GM19468 (cell line): Measurements from ENCODE around the gene UMODL1.

Source experiments
- ATAC-seq: cut with Tn5 transposase; IDR thresholded peaks from one replicate; pipeline ENCODE4 v1.9.1; 2021; ENCODE audit warnings: mild to moderate bottlenecking, moderate library complexity, moderate number of reproducible peaks; ENCODE audit not compliant: unreplicated experiment; ENCODE audit errors: extremely low read depth

Gene UMODL1

DNA sequence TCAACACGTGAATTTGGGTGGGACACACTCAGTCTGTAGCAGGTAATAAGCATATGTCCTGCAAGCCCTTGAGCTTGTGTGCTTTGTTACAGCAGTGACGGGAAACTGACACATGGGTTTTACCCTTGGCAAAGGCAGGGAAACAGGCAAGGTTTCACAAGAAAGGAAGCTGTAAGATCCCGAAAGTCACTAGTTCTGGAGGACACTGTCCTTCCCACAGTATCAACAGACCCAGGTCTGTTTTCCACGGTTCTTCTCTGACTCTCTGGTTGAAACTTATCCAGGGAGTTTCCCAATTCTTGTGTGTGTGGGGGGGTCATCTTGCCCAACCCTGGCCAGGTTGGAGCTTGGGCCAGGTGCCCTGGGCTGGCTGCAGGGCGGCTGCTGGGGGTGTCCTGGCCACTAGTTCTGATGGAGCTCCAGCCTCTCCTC is 31.6 kb upstream of the UMODL1 start:
- ATAC-seq: no peak

DNA sequence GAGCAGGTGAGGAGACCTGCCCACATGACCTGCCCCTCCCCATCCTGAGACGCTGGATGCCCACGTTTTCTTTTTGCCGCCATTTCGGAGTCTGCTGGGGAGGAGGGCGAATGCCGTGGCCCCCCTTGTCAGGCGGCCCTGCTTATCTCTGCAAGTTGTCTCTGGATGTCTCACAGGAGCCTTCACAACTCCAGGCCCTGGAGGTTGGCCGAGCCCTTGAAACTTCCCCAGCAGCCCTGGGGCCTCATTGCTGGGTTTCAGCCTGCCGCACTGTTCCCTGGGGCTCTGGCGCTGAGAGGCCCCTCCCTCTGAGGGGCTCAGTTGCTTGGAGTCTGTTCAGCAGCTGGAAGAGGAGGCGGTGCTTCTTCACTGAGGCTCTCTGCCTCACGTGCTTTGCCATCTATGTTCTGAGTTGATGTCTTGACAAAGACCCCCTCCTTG is 31.2 kb upstream of the UMODL1 start:
- no peak for ATAC-seq

DNA sequence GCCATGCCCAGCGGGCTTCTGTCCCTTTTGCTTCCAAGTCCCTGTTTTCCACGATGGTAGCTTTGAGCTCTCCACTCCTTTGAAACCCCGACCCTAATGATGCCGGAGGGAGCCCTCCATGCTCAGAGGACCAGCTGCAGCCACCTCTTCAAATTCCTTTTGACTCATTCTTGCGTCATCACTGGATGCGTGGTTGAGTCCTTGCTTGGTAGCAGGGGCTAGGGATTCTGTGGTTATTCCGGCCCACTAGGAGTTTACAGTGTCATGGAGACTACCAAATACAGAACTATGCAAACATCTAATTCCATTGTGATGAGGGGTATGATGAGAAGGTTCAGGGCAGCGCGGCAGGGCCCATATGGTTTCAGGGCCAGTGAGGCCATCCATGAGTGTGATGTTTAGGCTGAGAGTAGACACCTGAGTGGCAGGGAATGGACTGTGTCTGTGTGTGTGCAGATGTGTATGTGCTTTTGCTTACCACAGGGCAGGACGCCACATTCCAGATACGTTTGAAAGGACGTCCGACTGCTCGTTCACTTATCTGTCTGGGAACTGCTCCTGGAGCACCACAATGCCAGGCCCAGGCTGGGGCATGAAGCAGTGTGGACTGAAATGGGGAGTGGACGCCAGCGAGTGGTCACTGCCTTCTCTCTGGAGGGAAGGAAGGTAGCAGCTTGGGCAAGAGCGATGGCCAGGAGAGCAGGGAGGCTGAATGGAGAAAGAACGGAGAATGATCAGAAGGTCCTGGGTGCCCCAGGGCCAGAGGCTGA is 30.5 kb upstream of the UMODL1 start:
- no peak for ATAC-seq

DNA sequence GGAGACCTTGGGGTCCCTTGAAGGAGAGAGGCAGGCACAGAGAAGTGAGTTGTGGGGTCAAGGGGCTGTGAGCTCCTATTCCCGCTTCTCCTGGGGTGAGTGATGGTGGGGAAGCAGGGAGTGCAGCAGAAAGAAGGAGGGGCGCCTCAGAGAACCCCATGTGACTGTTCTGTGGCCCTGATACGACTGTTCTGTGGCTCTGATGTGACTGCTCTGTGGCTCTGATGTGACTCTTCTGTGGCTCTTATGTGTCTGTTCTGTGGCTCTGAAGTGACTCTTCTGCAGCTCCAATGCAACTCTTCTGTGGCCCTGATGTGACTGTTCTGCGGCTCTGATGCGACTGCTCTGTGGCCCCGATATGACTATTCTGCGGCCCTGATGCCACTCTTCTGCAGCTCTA is 29.9 kb upstream of the UMODL1 start:
- ATAC-seq: no peak

DNA sequence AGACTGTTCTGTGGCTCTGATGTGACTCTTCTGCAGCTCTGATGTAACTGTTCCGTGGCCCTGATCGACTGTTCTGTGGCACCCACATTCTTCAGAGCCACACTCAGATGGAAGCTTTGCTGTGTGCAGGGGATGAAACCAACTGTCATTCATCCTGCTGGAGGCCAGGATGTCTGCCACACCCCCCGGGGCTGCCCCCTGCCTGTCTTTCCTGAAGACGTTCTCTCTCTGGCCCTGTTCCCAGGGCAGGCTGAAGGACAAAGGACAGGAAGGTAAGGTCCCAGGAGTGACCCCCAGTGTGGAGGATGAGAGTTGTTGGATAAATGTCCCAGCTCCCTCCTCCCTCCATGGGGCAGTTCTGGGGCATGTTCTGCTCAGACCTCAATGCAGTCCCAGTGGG is 29.4 kb upstream of the UMODL1 start:
- no peak for ATAC-seq

DNA sequence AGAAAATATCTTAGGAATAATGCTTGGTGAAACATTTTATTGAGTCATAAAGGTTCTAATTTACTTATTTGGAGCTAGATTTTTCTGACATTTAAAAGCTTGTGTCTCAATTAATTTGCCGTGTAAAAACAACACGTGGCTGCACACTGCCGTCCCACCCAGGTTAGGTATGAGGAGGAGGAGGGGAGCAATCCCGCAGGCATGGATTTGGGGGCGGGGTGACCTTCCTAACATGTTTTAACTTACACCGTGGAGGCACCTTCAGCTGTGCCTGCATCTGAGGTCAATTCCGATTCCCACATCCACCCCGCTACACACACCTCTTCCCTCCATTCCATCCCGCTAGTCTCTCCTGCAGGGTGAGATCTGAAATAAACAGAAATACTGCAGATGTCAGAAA is 28.5 kb upstream of the UMODL1 start:
- ATAC-seq: no peak

DNA sequence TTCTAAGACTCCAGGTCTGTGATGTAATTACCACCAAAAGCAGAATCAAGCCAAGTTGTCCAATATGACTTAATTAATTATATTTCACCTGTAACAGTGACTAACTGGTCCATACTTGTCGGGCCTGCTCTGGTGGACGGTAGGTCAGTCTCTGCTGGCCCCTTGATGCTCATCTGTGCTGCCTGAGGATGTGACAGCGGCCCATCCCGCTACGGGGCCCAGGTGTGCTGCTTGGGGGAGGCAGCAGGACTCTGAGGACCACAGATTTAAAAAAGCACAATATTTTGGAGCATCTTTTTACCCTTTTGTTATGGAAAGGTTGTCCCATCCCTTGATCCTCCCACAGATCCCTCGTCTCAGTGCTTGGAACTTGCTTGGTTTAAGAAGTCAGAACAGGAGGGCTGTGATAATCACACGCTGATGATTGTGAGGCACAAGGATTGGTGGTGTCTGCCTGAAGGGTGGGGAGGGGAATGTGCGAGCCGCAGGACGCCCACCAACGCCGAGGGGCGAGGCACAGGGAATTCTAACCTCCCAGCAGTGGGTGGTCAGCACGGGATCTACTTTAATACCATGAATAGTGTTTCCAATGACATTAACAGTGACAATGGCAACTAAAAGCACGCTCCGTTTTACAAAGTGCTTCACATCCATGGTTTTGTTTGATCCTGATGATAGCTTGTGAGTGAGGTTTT is 27.8 kb upstream of the UMODL1 start:
- no peak for ATAC-seq

DNA sequence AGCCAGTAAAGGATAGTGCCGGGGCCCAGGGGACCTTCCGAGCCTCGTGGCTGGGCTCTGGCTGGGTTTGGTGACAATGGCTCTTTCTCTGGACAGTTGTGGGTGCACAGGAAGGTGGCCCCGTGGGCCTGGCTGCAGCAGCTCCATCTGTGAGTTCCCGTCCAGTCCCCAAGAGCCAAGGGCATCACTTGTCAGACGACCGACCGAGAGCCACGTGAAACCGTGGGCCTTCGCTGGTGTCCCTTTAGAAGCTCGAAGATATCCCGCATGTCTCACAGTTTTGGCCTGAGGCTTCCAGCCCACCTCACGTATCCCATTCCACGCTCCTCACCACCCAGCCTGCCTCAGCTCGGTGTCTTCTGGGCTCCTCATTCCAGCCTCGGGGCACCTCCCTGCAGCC is 27.2 kb upstream of the UMODL1 start:
- ATAC-seq: no peak

DNA sequence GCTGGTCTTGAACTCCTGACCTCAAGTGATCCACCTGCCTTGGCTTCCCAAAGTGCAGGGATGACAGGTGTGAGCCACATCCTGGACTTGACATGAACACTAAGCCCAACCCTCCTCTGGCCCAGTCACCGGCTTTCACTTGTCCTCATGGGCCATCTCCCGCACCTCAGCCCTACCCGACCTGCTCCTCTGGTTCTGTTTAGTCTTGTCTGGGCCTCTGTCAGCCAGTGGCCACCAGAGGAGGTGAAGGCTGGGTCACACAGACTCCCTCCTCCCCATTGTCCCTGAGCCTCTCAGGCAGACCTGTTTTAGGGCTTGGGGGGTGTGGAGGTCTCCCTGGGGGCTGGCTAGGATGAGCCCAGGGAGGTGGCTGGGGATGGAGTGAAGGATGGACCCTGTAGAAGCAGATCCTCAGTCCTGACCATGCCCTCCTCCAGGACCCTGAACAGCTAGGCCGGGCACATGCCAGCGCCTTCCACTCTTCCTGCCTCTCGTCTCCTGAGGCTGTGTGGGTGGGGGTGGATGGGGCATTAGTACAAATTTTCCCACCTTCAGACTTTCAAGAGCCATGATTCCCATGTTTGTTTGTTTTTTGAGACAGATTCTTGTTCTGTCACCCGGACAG is 26.1 kb upstream of the UMODL1 start:
- no peak for ATAC-seq

DNA sequence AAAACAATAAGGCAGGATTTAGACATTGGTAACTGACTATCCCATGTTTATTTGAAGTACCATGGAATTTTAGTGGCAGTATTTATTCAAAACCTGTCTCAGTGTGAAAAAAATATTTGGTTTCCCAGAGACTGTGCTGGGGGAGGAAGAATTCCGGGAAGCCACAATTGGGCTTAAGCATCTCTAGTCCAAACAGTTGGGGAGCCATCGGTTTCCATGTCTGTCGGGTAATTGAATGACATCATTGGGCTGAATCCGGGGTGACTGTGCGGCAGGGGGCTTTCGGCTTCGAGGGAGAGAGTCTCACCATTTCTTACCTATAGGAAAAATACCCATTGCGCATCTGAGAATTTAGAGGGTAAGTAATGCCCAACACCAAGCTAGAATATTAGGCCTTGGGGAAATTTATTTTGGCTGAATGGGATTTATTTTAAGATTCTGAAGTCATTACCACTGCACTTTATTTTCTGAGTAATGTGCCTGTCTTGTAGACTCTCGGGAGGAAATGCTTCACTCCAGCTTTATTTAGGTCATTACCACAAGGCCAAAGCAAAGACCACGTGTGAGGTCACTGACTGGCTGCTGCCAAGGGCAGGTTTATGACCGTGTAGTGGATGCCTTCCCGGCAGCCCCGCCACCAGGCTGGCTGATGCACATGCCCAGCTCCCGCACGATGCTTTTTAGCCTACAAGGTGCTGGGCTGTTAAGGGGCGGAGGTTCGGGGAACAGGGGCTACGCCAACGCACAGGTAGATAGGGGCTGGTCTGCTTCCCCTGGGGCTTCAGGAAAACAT is 23.1 kb upstream of the UMODL1 start:
- ATAC-seq: no peak

DNA sequence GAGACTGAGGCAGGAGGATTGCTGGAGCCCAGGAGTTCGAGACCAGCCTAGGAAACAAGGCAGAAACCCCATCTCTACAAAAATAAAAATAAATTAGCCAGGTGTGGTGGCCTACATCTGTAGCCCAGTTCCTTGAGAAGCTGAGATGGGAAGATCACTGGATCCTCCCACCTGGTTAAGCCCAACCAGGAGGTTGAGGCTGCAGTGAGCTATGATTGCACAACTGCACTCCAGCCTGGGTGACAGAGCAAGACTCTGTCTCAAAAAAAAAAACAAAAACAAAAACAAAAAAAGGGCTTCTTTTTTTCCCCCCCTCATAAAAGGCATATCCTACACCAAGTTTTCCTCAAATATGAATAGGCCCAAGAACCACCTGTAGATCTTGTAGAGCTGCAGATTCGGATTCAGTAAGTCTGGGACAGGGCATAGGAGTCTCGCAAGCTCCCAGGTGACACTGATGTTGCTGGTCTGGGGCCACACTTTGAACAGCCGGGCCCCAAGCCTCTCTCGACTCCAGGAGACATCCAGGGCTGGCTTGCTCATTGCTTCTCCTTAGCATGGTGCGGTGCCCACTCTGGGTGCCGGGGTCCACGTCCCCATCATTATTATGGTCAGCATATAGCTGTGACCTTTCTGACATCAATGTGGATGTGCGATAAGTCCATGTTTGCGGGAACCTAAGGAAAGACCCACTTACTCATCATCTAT is 22.1 kb upstream of the UMODL1 start:
- ATAC-seq: no peak

DNA sequence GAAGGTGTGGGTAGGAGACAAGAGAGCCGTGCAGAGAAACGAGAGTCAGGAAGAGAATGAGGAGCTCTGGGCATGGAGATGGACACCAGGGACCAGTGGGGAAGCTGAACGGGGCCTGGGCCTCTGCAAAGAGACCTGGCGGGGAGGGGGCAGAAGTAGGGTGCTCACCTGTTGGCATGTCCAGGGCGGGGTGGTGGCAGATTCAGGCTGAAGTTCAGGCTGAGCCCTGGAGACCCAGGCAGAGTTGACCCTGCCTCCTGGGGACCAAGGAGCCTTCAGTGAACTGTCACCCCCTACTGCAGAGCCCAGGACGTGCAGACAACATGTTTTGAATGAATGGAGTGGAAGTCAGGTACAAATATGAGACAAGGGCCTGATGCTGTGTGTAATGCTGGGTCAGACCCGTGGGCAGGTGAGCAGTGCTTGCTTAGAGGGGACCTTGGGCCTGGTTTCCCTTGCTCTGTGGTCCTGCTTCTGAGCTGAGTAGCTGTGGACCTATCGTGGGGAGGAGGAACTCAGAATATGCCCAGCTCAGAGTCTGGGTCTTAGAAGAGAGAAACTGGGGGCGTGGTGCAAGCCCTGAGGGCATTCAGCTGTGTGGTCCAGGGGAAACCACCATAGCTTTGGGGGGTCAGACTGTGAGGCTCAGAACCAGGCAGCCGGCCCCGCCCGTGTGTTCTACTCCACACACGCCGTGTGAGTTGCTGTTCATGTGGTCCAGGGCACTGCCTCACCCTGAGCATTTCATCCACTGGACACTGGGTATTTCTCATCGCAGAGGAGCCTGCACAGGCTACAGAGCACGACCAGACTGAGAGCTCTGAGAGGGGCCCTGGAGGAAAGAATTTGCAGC is 21.3 kb upstream of the UMODL1 start:
- ATAC-seq: no peak

DNA sequence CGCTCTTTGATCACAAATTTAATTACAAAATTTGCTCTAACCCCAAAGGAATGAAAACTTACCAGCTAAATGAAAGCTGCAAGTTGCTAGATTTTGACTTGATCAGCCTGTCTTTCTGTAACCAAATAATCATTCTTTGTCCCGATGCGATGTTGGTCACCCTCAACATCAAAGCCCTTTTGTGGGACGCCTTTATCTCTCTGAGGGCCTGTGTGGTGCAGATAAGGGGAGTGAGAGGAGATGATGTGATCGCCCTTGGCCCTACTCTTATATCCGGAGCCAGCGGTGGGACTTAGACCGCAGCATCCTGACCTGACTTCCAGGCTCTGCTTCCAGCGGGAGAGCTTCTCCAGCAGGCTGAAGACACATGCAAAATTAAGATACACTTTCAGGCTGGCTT is 19.3 kb upstream of the UMODL1 start:
- ATAC-seq: no peak

DNA sequence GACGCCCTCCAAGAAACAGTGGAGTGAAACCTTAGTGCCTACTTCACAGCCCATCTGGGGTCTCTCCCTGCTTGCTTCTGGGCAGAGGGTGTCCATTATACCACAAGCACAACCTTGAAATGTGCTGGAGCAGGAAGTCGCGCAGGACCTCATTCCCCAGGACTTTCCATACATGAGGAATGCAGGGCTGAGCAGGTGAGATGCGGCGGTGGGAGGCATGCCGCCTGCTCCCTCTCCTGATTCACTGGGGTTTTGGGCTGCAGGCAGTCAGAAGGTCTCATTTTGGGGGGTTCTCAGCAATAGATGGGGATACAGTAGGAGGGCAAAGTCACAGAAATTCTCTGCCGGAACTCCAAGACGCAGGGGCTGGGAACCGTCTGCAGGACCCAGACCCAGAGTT is 15.7 kb upstream of the UMODL1 start:
- ATAC-seq: no peak

DNA sequence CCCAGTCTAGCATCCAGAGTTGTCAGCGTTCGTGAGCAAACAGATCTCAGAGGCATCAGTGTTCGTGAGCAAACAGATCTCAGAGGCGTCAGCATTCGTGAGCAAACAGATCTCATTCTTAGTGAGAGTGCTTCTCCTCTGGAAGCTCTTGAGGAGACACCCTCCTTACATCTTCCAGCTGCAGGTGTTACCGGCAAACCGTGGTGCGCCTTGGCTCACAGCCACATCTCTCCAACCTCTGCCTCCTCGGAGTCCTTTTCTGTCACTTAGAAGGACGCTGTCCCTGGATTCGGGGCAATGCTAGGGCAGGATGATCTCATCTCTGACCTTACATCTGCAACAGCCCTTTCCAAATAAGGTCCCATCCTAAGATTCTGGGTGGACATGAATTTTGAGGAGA is 14.6 kb upstream of the UMODL1 start:
- ATAC-seq: no peak

DNA sequence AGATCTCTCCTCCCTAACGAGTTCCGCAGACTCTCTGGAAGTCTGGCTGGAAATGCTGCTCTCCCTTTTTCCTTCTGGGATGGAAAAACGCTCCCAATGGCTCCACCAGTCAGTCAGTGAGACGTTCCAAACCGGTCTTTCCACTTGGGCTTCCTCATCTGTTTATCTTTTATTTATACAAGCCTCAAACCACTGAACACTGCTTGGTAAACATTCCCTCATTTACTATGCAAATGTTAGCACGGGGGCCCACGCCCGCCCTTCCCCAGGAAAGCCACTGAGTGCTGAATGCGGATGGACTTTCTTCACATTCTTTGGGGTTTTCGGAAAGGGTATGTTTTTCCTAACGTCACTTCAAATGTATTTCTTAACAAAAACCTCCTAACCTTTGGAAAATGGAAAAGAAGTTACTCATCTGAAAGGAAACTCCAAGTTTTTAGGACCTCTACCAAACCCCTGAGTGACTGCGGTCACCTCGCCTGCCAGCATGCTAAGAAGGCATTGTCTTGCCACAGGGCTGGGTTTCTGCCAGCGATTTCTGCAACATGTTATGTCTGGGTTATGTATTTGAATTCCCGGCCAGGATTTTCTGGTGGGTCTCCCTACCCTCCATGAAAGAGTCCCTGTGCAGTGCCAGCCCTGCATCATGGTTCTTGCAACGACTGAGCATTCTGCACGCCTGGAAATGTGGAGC is 14.0 kb upstream of the UMODL1 start:
- no peak for ATAC-seq

DNA sequence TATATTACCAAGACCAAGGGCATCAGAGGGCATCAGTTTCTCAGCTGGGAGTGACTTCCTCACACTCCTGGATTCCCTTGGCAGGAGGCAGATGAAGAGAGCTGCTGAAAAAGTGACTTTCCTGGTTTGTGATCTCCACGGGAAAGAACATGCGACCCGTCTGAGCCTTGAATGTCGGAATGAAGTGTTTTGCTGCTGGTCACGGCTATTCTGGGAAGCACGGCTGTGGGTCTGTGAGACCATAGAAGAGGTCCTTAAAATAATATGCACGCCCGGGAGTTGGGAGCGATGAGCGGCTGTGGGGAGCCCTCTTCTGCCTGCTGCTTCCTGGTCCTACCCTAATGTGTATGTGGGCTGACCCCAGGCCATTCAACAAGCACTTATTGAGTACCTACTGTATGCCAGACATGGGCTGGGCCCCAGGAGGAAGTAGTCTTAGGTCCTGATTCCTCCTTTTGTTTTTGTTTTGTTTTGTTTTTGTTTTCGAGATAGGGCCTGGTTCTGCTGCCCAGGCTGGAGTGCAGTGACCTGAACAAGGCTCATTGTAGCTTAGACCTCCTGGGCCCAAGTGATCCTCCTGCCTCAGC is 13.2 kb upstream of the UMODL1 start:
- ATAC-seq: no peak

DNA sequence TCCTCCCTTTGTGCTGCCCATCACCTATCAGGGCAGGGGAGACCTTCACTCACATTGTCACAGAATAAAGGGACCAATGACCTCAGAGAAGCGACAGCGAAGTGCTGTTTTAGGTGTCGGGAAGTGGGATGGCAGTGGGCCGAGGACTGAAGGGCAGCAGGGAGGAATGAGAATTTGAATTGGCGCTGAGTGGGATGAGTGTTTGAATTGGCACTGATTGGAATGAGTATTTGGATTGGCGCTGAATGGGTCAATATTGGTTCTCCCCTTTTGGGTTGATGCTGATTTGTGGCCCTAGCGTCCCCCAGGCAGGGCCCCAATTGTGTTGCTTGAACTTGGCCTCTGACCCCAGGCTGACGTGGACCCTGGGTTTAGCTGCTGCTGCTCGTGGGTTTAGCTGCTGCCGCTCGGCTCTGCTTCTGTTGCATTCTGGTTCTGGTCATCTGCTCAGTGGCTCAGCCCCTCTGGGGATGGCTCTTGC is 12.4 kb upstream of the UMODL1 start:
- no peak for ATAC-seq
